ENCODE data around the gene PTPN23.

The PTPN23 gene

GRCh38 chr3:47380601-47381316 is at the start of gene PTPN23:
Gene PTPN23, plus strand, starts transcription at chr3:47381021. Its CDS starts 76 bp downstream, at chr3:47381097.
- no peak for TF ChIP-seq CTCF (IDR thresholded peaks at IDR 0.05)

DNA sequence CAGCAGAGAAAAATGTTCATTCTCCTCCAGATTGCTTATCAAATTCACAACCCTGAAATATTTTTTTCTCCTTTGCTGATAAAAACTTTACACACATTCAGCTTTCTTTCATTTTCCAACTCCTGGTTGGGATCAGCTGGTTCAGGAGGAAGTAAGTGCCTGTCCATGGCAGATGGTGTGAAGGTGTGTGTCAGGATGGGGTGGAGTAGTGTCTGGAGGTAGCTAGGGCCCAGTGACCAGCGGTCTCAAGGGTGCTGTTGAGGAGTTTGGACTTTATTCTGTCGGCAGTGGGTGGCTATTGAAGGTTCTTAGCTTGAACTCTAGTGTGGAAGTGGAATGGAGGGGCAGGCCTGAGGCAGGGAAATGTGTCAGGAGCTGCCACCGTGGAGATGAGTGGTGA is 46.9 kb upstream of the PTPN23 start:
- TF ChIP-seq CTCF (IDR thresholded peaks at IDR 0.05) = no peak

- no peak for TF ChIP-seq CTCF (IDR thresholded peaks at IDR 0.05)
Observed at GRCh38 chr3:47337656-47338055, 43.2 kb upstream of the PTPN23 start.

- no peak for TF ChIP-seq CTCF (IDR thresholded peaks at IDR 0.05)
Observed at GRCh38 chr3:47339951-47340350, 40.9 kb upstream of the PTPN23 start.

DNA sequence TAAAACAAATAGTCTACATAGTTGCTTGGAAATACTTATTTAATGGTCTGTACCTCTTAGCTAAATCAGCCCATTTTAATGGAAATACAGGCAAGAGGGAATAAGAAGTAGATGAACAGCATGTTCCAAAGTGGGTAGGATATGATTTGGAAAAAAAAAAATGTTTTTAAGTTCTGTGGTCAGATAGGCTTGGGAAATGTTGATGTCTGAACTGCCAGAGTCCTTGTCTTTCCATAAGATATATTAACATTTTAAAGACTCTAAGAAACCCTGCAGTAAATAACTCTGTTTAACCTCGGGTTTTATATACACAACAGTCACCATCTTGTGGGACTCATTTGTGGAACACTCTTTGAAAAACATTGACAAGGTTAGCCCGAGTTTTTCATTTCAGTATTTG is 40.0 kb upstream of the PTPN23 start:
- TF ChIP-seq CTCF (IDR thresholded peaks at IDR 0.05) = no peak

DNA sequence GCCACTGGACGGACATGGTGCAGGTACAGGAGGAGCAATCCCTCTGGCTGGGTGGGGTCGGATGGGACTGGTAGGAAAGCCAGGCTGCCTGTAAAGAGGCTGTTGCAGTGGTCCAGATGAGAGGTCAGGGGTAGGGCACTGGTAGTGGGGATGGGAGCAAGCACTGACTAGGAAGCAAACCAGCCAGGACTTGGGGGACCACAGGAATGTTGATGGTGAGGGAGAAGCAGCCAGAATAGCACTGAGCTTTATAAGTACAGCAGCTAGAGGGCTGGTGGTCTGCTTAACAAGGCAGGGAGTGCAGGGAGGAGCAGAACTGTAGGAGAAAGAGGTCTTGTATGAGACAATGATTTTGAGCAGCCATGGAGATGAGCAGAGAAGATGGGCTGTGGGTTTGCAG is 38.7 kb upstream of the PTPN23 start:
- TF ChIP-seq CTCF (IDR thresholded peaks at IDR 0.05) = no peak

GRCh38 chr3:47342812-47343211 is 38.0 kb upstream of the PTPN23 start:
- no peak for TF ChIP-seq CTCF (IDR thresholded peaks at IDR 0.05)
